Cerebellar cortex (tissue), 1 donor: ENCODE data around the gene HID1.

Source experiments
- DNase-seq: peaks from one replicate; pipeline ENCODE4 v3.0.0-alpha.2; 2015; ENCODE audit warnings: low spot score

Gene HID1

DNA sequence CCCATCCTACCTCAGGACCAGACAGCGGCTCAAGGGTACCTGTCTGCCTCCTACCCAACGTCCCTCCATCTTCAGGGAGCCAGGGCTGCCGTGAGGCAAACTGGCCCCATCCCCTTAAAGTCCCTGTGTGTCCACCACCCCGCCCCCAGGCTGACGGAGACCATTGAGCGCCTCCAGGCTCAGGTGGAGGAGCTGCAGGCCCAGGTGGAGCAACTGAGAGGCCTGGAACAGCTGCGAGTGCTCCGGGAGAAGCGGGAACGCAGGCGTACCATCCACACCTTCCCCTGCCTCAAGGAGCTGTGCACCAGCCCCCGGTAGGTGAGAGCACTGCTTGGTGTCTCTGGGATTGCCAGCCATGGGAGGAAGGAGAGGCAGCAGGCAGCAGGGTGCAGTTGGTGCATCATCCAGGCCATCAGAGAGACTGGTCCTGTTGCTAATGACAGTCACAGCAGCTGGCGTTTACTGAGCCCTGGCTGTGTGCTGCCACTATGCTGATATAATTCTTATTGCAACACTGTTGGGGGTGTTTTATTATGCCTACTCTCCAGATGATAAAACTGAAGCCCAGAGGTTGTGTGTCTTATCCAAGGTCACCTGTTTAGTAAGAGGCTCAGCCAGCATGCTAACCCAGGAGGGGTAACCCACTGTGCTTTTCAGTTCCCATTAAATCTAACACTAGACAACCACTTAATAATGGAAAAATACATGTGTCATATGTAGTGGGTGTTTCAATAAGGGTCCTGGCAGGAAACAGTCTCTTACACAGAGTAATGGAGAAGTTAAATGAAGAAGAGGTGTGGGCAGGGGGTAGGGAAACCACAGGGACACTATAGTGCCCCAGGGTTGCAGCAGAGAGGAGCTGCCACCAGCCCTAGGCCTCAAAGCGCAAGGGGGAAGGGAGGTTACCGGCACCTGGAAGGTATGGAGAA is 29.6 kb upstream of the HID1 start:
- no peak for DNase-seq

DNA sequence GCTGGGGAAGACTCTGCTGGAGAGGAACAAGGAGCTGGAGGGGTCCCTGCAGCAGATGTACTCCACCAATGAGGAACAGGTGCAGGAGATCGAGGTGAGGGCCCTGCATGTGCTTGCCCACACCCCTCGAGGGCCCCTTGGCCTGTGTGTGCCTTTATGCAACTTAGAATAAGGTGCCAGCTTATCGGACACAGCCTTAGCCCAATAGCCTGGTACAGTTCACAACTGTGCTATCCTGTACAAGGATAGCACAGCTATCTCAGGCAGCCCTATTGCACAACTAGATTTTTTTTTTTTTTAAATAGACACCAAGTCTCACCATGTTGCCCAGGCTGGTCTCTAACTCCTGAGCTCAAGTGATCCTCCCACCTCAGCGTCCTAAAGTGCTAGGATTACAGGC is 27.0 kb upstream of the HID1 start:
- DNase-seq = no peak

DNA sequence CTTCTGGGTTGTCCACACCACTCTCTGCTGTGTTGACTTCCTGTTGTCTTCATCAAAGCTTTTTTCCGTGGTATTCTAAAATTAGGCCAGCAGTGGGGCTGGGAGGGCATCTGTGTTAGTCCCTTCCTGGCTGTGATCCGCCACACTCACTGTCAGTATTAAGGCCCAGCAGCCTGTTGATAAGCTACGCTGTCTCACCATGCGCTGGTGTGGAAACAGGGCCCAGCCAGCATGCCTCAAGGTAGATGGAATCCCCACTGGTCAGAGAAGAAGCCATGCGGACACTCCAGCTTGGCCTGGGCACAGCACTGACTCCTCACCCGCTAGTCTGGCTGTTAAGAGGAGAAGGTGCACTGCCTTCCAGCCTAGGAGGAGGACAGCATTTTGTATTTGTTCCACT is 26.2 kb upstream of the HID1 start:
- DNase-seq = peak; percentile 81

DNA sequence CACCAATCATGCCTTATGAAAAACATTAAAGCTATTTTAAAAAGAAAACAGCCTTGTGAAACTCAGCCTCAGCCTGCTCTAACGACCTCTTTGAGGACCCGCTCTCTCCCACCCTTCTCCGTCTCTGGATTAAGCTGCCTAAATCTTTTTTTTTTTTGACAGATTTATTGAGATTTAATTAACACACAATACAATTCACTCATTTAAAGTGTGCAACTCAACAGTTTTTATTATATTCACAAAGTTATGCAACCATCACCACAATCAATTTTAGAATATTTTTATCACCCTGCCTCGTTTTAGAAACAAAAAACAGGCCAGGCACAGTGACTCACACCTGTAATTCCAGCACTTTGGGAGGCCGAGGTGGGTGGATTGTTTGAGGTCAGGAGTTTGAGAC is 23.3 kb upstream of the HID1 start:
- no peak for DNase-seq

DNA sequence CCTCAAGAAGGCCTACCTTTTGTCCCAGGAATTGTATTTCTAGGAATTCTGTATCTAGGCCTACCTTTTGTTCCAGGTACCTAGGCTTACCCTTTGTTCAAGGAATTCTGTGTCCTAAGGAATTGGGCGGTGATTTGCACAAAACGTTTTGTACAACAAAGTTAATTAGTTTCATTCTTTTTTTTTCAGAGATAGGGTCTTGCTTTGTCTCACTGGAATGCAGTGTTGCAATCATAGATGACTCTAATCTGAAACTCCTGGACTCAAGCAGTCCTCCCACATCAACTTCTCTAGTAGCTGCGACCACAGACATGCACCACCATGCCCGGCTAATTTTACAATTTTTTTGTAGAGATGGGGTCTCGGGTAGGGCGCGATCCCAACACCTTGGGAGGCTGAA is 21.9 kb upstream of the HID1 start:
- DNase-seq = no peak

DNA sequence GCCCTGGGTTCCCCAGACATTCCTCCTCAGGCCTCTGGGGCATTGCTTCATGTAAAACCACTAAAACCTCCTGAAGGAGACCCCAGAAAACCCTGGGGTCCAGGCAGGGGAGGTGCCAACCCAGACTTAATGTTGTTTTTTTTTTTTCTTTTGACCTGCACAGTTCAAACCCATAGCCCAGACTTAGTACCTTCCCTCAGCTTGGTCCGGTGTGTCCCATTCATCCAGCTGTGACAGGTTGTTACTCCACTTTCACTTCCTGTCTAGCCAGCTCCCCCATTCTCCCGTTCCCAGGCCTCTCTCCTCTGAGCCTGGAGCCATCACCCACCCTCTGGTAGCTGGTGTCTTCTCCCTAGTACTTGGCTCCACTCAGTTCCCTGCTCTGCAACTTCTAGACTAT is 19.7 kb upstream of the HID1 start:
- DNase-seq = no peak

DNA sequence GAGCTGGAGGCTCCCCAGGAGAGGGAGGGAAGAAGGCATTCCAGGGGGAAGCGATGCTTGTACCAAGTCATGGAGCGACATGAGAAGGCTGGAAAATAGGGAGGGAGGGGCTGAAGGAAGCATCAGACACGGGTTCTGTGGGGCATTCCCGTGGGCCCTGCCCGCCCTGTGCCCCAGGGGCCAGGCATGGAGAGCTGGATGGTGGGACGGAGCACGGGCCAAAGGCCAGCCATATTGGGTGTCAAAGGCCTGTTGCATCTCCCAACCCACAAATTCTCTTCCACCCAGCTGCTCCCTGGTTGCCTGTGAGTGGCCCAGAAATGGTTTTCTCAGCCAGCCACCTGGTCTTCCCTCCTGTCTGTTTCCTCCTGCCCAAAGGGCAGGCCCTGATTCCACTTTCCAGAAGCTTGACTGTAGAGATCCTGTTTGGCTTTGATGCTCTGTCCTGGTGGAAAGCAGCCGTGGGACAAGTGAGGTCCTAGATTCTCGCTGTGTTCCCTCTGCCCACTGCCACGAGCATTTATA is 18.1 kb upstream of the HID1 start:
- DNase-seq = peak; percentile 48

DNA sequence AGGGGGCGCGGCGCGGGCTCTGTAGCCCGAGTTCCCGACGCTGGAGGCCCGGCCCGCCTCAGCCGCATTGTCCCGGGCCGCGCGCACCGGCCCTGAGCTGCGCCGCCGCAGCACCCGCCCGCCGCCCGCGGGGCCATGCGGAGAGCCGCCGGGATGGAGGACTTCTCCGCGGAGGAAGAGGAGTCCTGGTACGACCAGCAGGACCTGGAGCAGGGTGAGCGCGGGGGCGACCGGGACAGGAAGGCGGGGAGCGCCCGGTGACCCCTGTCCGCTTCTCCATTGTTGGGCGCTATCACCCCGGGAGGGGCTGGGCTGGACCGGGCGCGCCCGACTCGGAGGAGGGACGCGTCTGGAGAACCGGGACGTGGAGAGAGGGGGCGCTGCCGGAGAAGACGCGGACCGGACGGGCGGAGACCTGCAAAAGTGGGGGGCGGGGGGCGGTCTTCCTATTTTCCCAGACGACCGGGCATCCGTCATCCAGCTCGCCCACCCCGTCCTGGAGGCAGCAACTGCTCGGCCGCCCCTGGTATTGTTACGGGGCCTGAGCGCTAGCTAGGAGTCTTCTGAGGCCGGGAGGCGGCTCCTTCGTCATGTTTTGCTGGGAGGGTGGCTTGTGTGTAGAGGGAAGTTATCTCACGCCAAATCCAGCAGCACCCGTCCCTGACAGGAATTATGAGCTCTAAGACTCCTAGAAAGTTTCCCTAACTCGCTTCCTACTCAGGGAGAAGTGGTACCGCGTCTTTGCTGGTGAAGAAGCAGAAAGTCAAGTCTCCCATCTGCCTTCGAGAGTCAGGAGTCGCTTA is 15.6 kb upstream of the HID1 start:
- peak; percentile 67 for DNase-seq

DNA sequence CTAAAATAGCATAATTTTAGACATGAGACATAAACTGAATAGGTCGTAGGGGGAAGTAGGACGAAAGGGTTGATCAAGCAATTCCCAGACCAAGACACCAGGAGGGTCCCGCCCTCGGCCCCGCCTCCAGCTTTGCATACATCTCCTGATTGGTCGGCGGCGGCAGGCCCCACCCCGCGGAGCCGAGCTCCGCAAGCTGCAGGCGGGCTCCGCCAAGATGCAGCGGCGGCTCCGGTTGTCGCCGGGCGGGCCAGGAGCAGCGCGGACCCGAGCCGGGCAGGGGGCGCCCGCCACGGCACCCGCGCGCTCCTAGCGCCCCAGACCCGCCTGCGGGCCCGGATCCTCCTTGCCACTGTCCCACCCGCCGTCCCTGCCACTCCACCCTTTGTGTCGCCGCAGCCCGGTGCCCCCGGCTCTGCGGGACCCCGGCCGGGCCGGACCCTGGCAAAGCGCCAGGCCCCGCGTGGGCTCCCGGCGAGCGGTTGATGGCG is 14.9 kb upstream of the HID1 start, which contains the start of gene CDR2L:
Gene CDR2L, plus strand, starts transcription at position 215 of the 491 bp plus-strand sequence. CDS start 412 bp downstream, outside the sequence.
- peak; percentile 97 for DNase-seq

DNA sequence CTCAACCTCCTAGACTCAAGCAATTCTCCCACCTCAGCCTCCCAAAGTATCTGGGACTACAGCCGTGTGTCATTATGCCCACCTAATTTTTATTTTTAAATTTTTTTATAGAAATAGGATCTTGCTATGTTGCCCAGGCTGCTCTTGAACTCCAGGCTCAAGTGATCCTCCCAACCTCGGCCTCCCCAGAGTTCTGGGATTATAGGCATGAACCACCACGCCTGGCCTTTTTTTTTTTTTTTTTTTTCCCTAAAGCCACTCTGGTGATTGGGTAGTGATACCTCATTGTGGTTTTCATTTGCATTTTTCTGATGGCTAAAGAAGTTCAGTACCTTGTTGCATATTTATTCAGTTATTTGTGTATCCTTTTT is 13.6 kb upstream of the HID1 start:
- DNase-seq = no peak

DNA sequence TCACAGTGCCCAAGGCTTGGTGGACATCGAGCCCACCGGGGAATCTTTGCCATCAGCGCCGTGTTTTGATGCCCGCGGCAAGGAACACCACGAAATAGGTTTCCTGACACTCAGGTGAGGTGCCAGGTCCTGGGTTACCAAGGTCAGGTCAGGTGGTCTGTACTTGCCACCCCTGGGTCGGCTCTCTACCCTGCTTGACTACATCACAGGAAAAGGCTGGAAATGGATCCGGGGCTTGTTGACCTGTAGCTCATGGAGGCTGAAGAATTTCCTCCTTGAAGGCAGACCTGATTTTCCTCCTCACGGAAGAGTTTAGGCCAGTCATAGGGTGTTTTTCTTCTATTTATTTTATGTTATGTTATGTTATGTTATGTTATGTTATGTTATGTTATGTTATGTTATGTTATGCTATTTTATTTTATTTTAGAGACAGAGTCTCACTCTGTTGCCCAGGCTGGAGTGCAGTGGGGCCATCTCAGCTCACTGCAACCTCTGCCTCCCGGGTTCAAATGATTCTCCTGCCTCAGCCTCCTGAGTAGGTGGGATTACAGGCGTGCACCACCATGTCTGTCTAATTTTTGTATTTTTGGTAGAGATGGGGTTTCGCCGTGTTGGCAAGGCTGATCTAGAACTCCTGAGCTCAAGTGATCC is 10.2 kb upstream of the HID1 start:
- DNase-seq = peak; percentile 74

DNA sequence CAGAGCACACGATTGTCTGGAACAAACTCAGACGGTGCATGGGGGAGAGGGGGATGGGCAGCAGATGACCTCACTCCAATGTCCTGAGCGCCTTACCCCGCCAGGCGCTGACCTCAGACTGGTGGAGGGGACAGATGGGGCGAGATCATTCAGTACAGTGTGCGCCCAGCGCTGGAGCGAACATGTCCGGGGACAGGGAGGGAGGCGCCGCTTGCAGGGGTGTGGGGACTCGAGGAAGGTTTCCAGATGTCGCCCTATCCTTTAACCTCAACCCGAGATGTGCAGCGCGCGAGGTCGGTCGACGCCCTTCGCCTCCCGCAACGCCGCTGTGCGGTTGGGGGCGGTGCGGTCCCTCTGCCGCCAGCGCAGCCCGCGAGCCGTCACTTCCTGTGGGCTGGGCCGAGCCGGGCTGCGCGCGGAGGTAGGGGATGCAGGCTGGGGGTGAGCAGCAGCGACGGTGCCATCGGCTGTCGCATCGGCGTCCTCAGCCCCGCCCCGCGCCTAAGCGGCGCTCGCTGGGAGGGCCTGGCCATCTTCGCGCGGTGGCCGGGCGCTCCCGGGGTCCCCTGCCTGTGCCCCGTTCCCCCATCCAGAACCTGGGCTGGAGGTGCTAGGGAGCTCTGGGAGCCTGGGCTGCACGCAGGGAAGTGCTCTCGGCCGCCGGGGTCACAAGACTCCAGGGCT is 9.6 kb upstream of the HID1 start:
- DNase-seq = peak; percentile 82

DNA sequence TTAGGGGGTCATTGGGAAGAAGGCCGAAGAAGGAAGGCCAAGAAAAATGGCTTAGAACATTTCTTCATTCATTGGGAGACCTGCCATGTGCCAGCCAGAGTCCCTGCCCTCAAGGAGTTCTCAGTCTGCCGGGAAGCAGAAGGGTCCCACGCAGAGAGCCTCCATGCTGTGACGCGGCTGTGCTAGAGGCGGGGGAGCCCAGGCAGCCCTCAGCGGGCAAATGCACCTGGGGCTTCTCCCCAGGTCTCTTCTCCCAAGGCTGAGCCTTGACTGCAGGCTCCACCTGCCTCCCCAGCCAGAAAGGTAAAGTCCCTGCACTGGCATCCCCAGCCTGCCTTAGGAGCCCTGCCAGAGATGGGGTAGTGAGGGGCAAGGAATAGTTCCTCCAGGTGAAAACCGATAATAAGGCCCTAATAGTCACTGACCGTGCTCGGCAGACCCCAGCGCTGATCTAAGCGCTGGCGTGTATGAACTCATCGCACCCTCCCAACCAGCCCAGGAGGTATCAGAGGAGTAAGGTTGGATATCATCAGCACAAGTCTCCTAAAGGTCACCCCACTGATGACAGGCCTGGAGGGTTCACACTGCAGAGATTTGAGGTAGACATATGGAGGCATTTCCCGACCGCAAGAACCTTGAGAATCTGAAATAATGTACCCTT is 8.9 kb upstream of the HID1 start:
- no peak for DNase-seq

DNA sequence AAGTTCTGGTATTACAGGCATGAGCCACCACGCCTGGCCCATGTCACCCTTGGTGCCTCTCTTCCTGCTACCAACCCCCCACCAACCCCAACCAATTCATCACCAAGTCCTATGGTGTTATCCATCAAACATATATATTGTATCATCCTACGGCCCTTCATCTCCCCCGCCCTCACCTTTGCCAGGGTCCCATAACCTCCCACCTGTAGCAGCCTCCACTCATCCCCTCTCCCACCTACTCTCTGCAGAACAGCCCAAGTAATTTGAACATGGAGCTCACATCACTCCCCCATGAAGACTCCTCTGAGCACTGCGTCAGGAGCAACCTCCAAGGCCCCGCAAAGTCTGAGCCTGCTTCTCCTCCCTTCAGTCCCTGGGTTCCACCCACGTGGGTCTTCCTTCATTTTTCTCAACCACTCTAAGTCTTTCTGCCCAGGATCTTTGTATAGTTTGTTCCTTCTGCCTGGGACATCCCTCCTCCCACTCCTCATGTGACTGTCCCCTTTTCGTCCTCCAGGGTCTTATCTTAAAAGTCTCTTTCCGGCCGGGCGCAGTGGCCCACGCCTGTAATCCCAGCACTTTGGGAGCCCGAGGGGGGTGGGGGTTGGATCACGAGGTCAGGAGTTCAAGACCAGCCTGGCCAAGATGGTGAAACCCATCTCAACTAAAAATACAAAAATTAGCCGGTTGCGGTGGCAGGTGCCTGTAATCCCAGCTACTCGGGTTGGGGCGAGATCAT is 7.0 kb upstream of the HID1 start:
- no peak for DNase-seq

DNA sequence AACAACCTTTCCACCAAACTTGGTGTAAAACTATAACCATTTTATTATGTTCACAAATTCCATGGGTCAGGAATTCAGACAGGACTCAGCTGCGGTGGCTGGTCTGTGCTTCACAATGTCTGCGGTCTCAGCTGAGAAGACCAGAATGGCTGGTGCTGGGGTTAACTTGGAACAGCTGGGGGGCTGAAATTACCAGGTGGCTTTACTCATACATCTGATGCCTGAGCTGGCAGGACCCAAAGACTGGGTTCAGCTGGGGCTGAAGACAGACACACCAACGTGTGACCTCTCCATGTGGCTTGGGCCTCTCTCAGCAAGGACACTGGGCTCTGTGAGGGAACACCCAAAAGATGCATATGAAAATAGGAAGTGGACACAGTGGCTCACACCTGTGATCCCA is 5.7 kb upstream of the HID1 start:
- no peak for DNase-seq

DNA sequence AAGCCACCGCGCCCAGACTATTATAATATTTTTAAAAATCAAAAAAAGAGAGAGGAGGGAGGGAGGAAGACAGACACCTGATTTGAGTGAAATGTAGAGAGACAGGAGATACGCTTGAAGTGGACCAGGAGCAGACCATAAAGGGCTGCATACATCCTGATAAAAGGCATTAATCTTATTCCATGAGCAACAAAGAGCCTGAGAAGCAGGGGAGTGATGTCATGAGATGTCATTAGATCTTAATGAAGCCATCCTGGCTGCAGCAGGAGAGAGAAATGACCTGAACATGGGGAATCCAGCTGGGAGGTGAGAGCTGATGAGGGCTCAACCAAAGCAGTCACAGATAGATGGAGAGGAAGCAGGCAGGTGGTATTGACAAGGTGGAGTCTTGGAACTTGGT is 5.2 kb upstream of the HID1 start:
- DNase-seq = no peak

DNA sequence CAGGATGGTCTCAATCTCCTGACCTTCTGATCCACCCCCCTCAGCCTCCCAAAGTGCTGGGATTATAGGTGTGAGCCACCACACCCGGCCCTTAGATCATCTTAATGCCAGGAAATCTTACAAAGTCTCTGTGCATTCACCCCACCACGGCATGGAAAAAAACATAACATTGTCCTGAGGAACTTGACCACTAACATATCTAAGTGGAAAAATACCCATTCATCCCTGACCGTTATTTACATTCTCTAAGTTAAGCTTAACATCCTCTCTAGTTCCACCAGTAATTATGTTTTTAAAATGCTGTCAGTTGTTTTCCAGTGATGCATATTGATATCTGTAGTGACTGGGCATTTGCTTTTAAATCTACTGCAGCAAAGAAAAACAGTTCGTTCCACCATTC is 3.4 kb upstream of the HID1 start:
- no peak for DNase-seq

DNA sequence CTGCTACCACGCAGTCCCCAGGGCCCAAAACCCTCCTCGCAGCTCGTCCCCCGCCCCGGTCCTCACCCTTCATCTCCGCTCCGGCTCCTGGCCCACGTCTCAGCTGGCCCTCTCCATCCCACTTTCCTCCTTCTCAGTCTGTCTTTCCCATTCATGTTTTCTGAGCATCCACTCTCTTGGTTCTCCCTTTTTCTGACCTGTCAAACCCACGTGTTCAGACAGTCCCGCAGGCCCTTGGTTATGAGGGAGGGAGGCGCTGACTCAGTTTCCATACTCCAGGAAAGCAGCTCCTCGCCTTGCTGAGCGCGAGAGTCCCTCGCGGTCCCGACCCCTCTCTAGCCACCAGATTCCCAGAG is 392 bp upstream of the HID1 start:
- DNase-seq = no peak

DNA sequence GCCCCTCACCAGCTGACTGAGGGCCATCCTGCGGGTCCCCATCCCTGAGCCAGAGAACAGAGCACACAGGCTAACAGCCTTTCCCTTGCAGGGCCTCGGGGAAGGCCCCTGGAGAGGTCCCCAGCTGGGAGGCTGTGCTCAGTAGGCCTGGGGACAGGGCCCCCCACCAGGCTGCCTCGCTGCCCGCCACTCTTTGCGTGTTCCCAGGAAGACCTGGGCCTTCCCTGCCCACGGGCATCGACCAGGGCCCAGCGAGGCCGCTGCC is 785 bp downstream of the HID1 start:
- no peak for DNase-seq

DNA sequence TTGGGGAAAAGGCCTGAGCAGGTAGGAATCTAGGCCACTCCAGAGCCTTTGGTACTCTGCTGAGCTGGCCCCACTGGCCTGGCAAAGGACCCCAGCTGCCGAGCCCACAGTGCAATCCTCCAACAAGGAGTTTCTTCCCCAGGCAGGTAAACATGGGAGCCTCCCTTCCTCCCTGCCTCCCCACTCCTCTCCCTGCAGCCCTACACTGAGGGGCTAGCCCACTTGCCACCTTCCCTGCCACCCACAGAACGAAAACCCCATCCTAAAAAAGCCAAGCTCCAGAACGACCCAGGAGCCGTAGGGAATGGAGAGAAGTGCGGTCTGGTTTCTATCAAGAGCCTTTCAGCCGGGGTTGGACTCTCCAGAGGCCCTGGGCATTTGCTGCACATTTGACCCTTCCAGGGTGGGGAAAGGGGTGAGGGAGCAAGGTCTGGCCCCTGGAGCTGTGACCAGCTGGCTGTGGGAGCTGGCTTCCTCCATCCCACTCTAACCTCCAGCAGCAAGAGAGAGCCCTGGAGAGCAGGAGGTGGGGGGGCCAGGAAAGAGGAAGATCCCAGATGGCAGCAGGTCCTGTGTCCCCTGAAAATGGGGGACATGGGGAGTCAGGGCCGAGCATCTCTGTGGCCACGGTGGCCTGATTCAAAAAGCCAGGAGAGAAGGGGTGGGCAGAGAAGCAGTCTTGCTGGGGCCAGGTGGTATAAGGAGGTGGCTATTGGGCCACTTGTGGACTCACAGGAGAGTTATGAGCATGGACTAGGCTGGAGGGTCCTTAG is 1.3 kb downstream of the HID1 start:
- no peak for DNase-seq
